BLaER1 treated with 17β-estradiol and CSF1 and Interleukin-3, amounts not matched to agents 10 nM and 100 nM (cell line): Measurements from ENCODE around the gene TRPC4.

Experiments
- H3K27ac ChIP-seq, 11 experiments: shearing (Covaris generic); formaldehyde crosslinking; 2 replicates each; pipeline ENCODE4 v1.8.1; 2022
- H3K27me3 ChIP-seq, 11 experiments: shearing (Covaris generic); formaldehyde crosslinking; 2 replicates each; pipeline ENCODE4 v1.8.1; 2022
- H3K36me3 ChIP-seq, 11 experiments: shearing (Covaris generic); formaldehyde crosslinking; 2 replicates each; pipeline ENCODE4 v1.8.1; 2022
- H3K4me1 ChIP-seq, 10 experiments: shearing (Covaris generic); formaldehyde crosslinking; 2 replicates each; pipeline ENCODE4 v1.8.1; 2022
- H3K4me2 ChIP-seq, 11 experiments: shearing (Covaris generic); formaldehyde crosslinking; 2 replicates each; pipeline ENCODE4 v1.8.1; 2022
- H3K4me3 ChIP-seq, 10 experiments: shearing (Covaris generic); formaldehyde crosslinking; 2 replicates each; pipeline ENCODE4 v1.8.1; 2022
- H3K9ac ChIP-seq, 11 experiments: shearing (Covaris generic); formaldehyde crosslinking; 2 replicates each; pipeline ENCODE4 v1.8.1; 2022
- H3K9me3 ChIP-seq, 11 experiments: shearing (Covaris generic); formaldehyde crosslinking; replicated peaks in 1 of 11; 2 replicates each; pipeline ENCODE4 v1.8.1; 2022
- H4K20me1 ChIP-seq, 11 experiments: shearing (Covaris generic); formaldehyde crosslinking; 2 replicates each; pipeline ENCODE4 v1.8.1; 2022
- Cebpa-rat ChIP-seq, 11 experiments: shearing (Covaris generic); IDR thresholded peaks; 2 replicates each; pipeline ENCODE4 v1.8.1; 2022

Gene TRPC4

GRCh38 chr13:37893321-37893720, 23.7 kb upstream of the TRPC4 start:
- H3K27me3 ChIP-seq, result no peaks in the 10 kb centered on the region
- no peak overlapping the region for H3K9ac ChIP-seq
- H3K4me1 ChIP-seq, result no peaks in the 10 kb centered on the region
- TF ChIP-seq Cebpa-rat (IDR thresholded peaks at IDR 0.05), result no peak
- H3K9me3 ChIP-seq, result peaks cover 0 to 5% (median 0%) of the 10 kb centered on the region in 11 experiments; a peak in 2 of 22 replicates
- no peaks in the 10 kb centered on the region for H4K20me1 ChIP-seq
- no peak overlapping the region for H3K4me3 ChIP-seq
- H3K36me3 ChIP-seq, result no peaks in the 10 kb centered on the region
- no peak overlapping the region for H3K4me2 ChIP-seq
- H3K27ac ChIP-seq, result no peak overlapping the region

DNA sequence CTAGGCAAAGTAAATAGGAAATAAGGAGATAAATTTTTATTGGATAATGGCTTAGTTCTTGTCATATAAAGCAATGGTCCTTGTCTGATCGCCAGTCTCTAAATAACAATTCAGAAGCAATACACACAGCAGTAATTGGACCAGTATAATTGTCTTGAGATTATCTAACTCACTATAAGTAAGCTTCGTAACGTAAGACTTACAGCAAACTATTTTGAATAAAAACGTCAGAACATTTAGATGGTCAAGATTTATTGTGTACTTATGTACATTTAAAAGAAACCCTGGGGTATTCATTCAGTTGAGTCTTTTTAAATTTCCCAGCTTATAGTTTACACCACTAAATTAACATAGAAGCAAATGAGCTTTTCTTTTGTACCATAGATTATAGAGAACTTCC, 20.2 kb upstream of the TRPC4 start:
- H3K9ac ChIP-seq, result no peak overlapping the region
- H3K9me3 ChIP-seq, result no peaks in the 10 kb centered on the region; a peak in 3 of 22 replicates
- no peaks in the 10 kb centered on the region for H3K27me3 ChIP-seq
- H3K4me1 ChIP-seq, result no peaks in the 10 kb centered on the region
- H3K4me3 ChIP-seq, result no peak overlapping the region
- H3K36me3 ChIP-seq, result no peaks in the 10 kb centered on the region
- H4K20me1 ChIP-seq, result no peaks in the 10 kb centered on the region
- H3K27ac ChIP-seq, result no peak overlapping the region
- no peak overlapping the region for H3K4me2 ChIP-seq
- no peak for TF ChIP-seq Cebpa-rat (IDR thresholded peaks at IDR 0.05)

- no peak overlapping the region for H3K27ac ChIP-seq
- H3K4me3 ChIP-seq, result no peak overlapping the region
Observed at GRCh38 chr13:37889102-37889501, 19.5 kb upstream of the TRPC4 start.

DNA sequence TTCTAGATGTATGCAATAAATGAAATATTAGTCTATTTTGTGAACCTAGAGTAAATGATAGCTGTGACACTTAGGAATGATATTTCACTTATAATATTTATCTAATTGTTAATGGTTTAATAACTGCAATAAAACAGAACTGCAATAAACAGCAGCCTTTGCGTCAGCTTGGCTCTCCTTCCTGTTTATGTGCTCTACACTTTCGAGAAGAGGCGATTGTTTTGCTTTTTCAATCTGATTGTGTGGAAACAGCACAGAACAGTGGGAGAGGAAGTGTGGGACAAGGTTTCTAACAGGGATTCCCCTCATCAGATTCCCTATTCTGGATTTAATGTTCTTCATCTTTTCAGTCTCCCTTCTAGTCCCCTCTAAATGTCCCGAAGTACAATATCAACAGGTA, 17.3 kb upstream of the TRPC4 start:
- no peak overlapping the region for H3K4me3 ChIP-seq
- H4K20me1 ChIP-seq, result no peaks in the 10 kb centered on the region
- no peaks in the 10 kb centered on the region; a peak in 3 of 22 replicates for H3K9me3 ChIP-seq
- no peaks in the 10 kb centered on the region for H3K4me1 ChIP-seq
- no peaks in the 10 kb centered on the region for H3K36me3 ChIP-seq
- H3K27me3 ChIP-seq, result no peaks in the 10 kb centered on the region
- H3K4me2 ChIP-seq, result no peak overlapping the region
- H3K9ac ChIP-seq, result no peak overlapping the region
- TF ChIP-seq Cebpa-rat (IDR thresholded peaks at IDR 0.05), result no peak
- no peak overlapping the region for H3K27ac ChIP-seq

More at GRCh38 chr13:37889102-37889501, 19.5 kb upstream of the TRPC4 start:
- no peak for TF ChIP-seq Cebpa-rat (IDR thresholded peaks at IDR 0.05)
- Histone ChIP-seq H3K9me3 (no peaks in the 10 kb centered on the region; a peak in 3 of 22 replicates), H4K20me1 (no peaks in the 10 kb centered on the region), H3K9ac (no peak overlapping the region), H3K4me1 (no peaks in the 10 kb centered on the region), H3K27me3 (no peaks in the 10 kb centered on the region), H3K36me3 (no peaks in the 10 kb centered on the region), H3K4me2 (no peak overlapping the region)

GRCh38 chr13:37884674-37885073, 15.1 kb upstream of the TRPC4 start:
- Histone ChIP-seq H3K9ac (no peak overlapping the region), H3K4me1 (no peaks in the 10 kb centered on the region), H3K4me3 (no peak overlapping the region), H4K20me1 (no peaks in the 10 kb centered on the region), H3K27ac (no peak overlapping the region), H3K36me3 (no peaks in the 10 kb centered on the region), H3K4me2 (no peak overlapping the region), H3K9me3 (no peaks in the 10 kb centered on the region; a peak in 3 of 22 replicates), H3K27me3 (no peaks in the 10 kb centered on the region)
- no peak for TF ChIP-seq Cebpa-rat (IDR thresholded peaks at IDR 0.05)

- H3K4me3 ChIP-seq, result no peak overlapping the region
- H3K9ac ChIP-seq, result no peak overlapping the region
- H3K9me3 ChIP-seq, result no peaks in the 10 kb centered on the region; a peak in 3 of 22 replicates
- TF ChIP-seq Cebpa-rat (IDR thresholded peaks at IDR 0.05), result no peak
- H3K36me3 ChIP-seq, result no peaks in the 10 kb centered on the region
- H4K20me1 ChIP-seq, result no peaks in the 10 kb centered on the region
- H3K4me1 ChIP-seq, result no peaks in the 10 kb centered on the region
- H3K27ac ChIP-seq, result no peak overlapping the region
- no peak overlapping the region for H3K4me2 ChIP-seq
- H3K27me3 ChIP-seq, result no peaks in the 10 kb centered on the region
Observed at GRCh38 chr13:37884026-37884425, 14.5 kb upstream of the TRPC4 start.

GRCh38 chr13:37878921-37879320, 9.3 kb upstream of the TRPC4 start:
- Histone ChIP-seq H3K4me3 (no peak overlapping the region), H3K27ac (no peak overlapping the region), H3K4me2 (no peak overlapping the region), H4K20me1 (no peaks in the 10 kb centered on the region), H3K9ac (no peak overlapping the region), H3K9me3 (no peaks in the 10 kb centered on the region), H3K36me3 (no peaks in the 10 kb centered on the region), H3K27me3 (no peaks in the 10 kb centered on the region), H3K4me1 (no peaks in the 10 kb centered on the region)
- no peak for TF ChIP-seq Cebpa-rat (IDR thresholded peaks at IDR 0.05)

GRCh38 chr13:37878496-37878895, 8.9 kb upstream of the TRPC4 start:
- no peak for TF ChIP-seq Cebpa-rat (IDR thresholded peaks at IDR 0.05)
- Histone ChIP-seq H3K4me3 (no peak overlapping the region), H4K20me1 (no peaks in the 10 kb centered on the region), H3K4me2 (no peak overlapping the region), H3K9ac (no peak overlapping the region), H3K9me3 (no peaks in the 10 kb centered on the region), H3K36me3 (no peaks in the 10 kb centered on the region), H3K27ac (no peak overlapping the region), H3K27me3 (no peaks in the 10 kb centered on the region), H3K4me1 (no peaks in the 10 kb centered on the region)

DNA sequence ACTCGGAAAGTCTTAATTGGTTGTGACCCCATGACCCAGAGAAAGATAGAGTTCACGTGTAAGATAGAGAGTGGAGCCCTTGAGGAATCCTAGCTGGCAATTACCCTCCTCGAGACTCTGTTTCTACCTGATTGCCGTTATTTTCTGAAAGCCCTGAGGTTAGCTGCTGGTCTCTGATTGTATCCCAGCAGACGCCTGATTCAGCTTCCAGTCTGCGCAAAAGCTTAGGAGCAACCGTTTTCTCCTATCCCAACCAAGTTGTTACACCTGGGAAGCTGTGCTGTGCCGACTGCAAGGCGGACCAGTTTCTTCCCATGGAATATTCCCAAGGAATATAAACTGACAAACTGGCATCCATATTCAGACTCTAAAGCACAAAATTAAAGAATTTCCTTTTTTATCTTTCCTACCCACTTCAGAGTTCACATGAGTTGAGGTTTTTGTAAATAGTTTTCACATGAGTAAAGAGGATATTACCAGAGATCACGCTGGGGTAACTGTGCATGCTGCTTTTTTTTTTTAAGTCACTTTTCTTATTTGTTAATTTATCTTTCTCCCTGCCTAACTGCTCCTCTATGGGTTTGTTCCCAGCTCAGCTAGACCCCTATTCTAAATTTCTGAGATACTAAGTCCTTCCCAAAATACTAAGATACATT, 1.5 kb upstream of the TRPC4 start:
- no peaks in the 10 kb centered on the region for H4K20me1 ChIP-seq
- H3K27ac ChIP-seq, result no peak overlapping the region
- H3K36me3 ChIP-seq, result no peaks in the 10 kb centered on the region
- H3K9ac ChIP-seq, result no peak overlapping the region
- H3K4me3 ChIP-seq, result no peak overlapping the region
- H3K4me1 ChIP-seq, result no peaks in the 10 kb centered on the region
- TF ChIP-seq Cebpa-rat (IDR thresholded peaks at IDR 0.05), result no peak
- H3K27me3 ChIP-seq, result no peaks in the 10 kb centered on the region
- peaks cover 6 to 26% (median 16%) of the 10 kb centered on the region in 11 experiments; a peak in 20 of 22 replicates for H3K9me3 ChIP-seq
- no peak overlapping the region for H3K4me2 ChIP-seq

GRCh38 chr13:37870489-37870845, 895 bp upstream of the TRPC4 start:
- H3K9ac ChIP-seq, result no peak overlapping the region
- H3K4me2 ChIP-seq, result no peak overlapping the region
- TF ChIP-seq Cebpa-rat (IDR thresholded peaks at IDR 0.05), result no peak
- H3K36me3 ChIP-seq, result no peaks in the 10 kb centered on the region
- H3K9me3 ChIP-seq, result peaks cover 6 to 26% (median 16%) of the 10 kb centered on the region in 11 experiments; a peak in 20 of 22 replicates
- H3K27me3 ChIP-seq, result no peaks in the 10 kb centered on the region
- H3K4me1 ChIP-seq, result no peaks in the 10 kb centered on the region
- H3K4me3 ChIP-seq, result no peak overlapping the region
- no peaks in the 10 kb centered on the region for H4K20me1 ChIP-seq
- no peak overlapping the region for H3K27ac ChIP-seq
